Mesodermal cell (in vitro differentiated cells): ENCODE data around the gene CRIM1.

Source experiments
- H3K27ac ChIP-seq: 2 replicates; pipeline ENCODE4 v1.7.0; 2013; ENCODE audit warnings: mild to moderate bottlenecking, low read depth, low read length, moderate library complexity; ENCODE audit not compliant: severe bottlenecking
- H3K36me3 ChIP-seq: 2 replicates; pipeline ENCODE4 v1.7.1; 2013; ENCODE audit warnings: mild to moderate bottlenecking, low read length, moderate library complexity; ENCODE audit not compliant: control insufficient read depth, insufficient read depth
- H3K4me1 ChIP-seq: one replicate; pipeline ENCODE4 v1.7.1; 2013; ENCODE audit warnings: mild to moderate bottlenecking, low read length; ENCODE audit not compliant: insufficient read depth, control insufficient read depth, poor library complexity, severe bottlenecking
- H3K4me3 ChIP-seq: 2 replicates; pipeline ENCODE4 v1.7.0; 2013; ENCODE audit warnings: low read length, control low read depth, mild to moderate bottlenecking; ENCODE audit not compliant: insufficient read depth, poor library complexity, severe bottlenecking; ENCODE audit errors: extremely low read depth
- H3K9me3 ChIP-seq: 2 replicates; pipeline ENCODE4 v1.7.1; 2013; ENCODE audit warnings: mild to moderate bottlenecking, low read length, moderate library complexity; ENCODE audit not compliant: control insufficient read depth
- WGBS, 2 experiments: methylation state at CpG; one replicate each; pipeline ENCODE4 v1.1.5; 2013; ENCODE audit warnings: missing lambda C conversion rate in 2 of 2; ENCODE audit not compliant: insufficient coverage in 2 of 2; 5-methylcytosine and 5-hydroxymethylcytosine counted together

The CRIM1 gene

GRCh38 chr2:36538335-36538734 lies 182.8 kb downstream of the CRIM1 start:
- peaks cover 80% of the 10 kb centered on the region for H3K36me3 ChIP-seq
- 100% methylated on average over 2 to 4 of the region's 5 CpGs for WGBS, 2 experiments
- no peaks in the 10 kb centered on the region for H3K9me3 ChIP-seq
- no peak overlapping the region for H3K4me3 ChIP-seq
- H3K27ac ChIP-seq, result no peak overlapping the region
- peaks cover 15% of the 10 kb centered on the region for H3K4me1 ChIP-seq

- Histone ChIP-seq H3K27ac (no peak overlapping the region), H3K4me1 (peaks cover 15% of the 10 kb centered on the region), H3K9me3 (no peaks in the 10 kb centered on the region), H3K4me3 (no peak overlapping the region), H3K36me3 (peaks cover 89% of the 10 kb centered on the region)
- WGBS, 2 experiments, result 93 to 95% methylated on average over 7 of the region's 7 CpGs
Observed at GRCh38 chr2:36539631-36540030, 184.1 kb downstream of the CRIM1 start.

GRCh38 chr2:36540986-36541754 lies 185.6 kb downstream of the CRIM1 start:
- H3K9me3 ChIP-seq, result no peaks in the 10 kb centered on the region
- H3K4me1 ChIP-seq, result peaks cover 18% of the 10 kb centered on the region
- peaks cover 94% of the 10 kb centered on the region for H3K36me3 ChIP-seq
- WGBS, 2 experiments, result 86 to 90% methylated on average over 4 to 9 of the region's 11 CpGs
- no peak overlapping the region for H3K4me3 ChIP-seq
- H3K27ac ChIP-seq, result no peak overlapping the region

DNA sequence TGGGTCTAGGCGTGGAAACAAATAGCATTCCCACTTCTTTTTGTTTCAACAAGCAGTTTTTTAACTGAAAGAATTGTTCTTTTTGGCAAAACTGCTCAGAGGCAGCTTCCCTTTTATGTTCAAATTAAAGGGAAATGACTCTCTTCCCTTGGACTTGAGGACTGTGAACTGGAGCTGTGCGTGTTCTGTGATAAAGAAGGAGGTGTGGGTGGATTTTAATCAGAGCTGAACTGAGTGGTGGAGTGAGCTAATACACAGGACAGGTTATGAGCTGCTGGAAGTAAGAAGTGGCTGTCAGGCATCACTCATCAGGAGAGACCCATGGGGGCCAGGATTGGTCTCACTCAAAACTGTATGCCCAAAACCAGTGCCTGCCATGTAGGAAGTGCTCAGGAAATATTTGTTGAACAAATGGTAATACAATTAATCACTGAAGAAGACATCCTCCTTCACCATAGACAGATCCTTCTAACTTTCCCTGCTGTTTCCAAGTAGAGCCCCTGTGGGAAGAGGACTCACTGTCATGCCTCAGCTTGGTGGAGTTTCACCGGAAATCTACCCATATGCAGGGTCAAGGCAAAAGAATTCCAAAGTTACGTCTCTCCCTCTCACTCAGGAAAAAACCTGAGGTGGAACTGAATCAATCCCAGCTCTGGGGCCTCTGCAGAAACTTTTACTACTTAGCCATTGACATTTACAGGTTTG lies 186.5 kb downstream of the CRIM1 start:
- 100% methylated on average over 2 to 3 of the region's 4 CpGs for WGBS, 2 experiments
- Histone ChIP-seq H3K4me3 (no peak overlapping the region), H3K27ac (peak overlapping the region; percentile 5), H3K9me3 (no peaks in the 10 kb centered on the region), H3K36me3 (peaks cover 91% of the 10 kb centered on the region), H3K4me1 (peaks cover 18% of the 10 kb centered on the region)

DNA sequence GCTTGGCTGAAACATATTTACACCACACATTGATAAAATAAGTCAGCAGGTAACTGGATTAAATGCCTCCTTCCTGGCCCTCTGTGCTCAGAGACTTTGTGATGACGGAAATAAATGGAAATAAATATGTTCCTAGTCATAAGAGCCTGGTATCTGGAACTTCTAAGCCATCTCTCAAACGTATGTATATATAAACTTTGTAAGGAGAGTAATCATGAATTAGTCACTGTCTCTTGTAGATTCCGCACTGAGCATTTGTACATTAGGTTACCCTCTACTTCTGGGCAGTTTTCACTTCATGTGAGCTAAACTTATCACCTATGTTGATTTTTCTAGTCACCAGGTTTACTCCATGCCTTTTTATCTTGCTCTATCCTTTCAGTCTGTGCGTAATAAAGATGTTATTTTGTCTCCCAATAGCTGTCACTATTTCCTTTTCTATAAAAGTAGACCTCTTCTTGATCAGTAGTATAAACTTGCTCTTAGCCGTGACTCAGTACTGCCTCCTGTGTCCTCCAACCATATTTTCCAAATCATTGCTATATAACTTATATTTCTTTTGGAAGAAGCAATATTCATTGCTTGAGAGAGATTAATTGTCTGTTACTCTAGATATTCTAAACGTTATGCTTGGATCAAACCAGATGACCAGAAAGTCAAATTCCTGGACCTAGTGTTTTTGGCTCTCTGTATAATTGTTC lies 189.2 kb downstream of the CRIM1 start:
- WGBS, 2 experiments, result 83 to 88% methylated on average over 1 of the region's 6 CpGs
- Histone ChIP-seq H3K9me3 (no peaks in the 10 kb centered on the region), H3K4me1 (peaks cover 22% of the 10 kb centered on the region), H3K36me3 (peaks cover 84% of the 10 kb centered on the region), H3K27ac (peak overlapping the region; percentile 34), H3K4me3 (no peak overlapping the region)

- H3K36me3 ChIP-seq, result peaks cover 74% of the 10 kb centered on the region
- no CpG with 5 or more reads among the region's 1 CpG for WGBS, 2 experiments
- H3K27ac ChIP-seq, result no peak overlapping the region
- H3K9me3 ChIP-seq, result no peaks in the 10 kb centered on the region
- no peak overlapping the region for H3K4me3 ChIP-seq
- peaks cover 27% of the 10 kb centered on the region for H3K4me1 ChIP-seq
Observed at GRCh38 chr2:36545871-36546416, 190.4 kb downstream of the CRIM1 start.

- H3K9me3 ChIP-seq, result no peaks in the 10 kb centered on the region
- 100% methylated on average over 2 of the region's 3 CpGs for WGBS, 2 experiments
- peaks cover 31% of the 10 kb centered on the region for H3K4me1 ChIP-seq
- H3K4me3 ChIP-seq, result no peak overlapping the region
- H3K36me3 ChIP-seq, result peaks cover 72% of the 10 kb centered on the region
- H3K27ac ChIP-seq, result peak overlapping the region; percentile 84
Observed at GRCh38 chr2:36547906-36548305, 192.3 kb downstream of the CRIM1 start.

- H3K4me1 ChIP-seq, result peaks cover 31% of the 10 kb centered on the region
- H3K27ac ChIP-seq, result peak overlapping the region; percentile 84
- peaks cover 71% of the 10 kb centered on the region for H3K36me3 ChIP-seq
- H3K9me3 ChIP-seq, result no peaks in the 10 kb centered on the region
- no peak overlapping the region for H3K4me3 ChIP-seq
- 88% methylated on average over 5 of the region's 7 CpGs; no CpG with 5 or more reads in 1 of the 2 experiments for WGBS, 2 experiments
Observed at GRCh38 chr2:36549165-36549574, 193.6 kb downstream of the CRIM1 start.

- peaks cover 29% of the 10 kb centered on the region for H3K4me1 ChIP-seq
- WGBS, 2 experiments, result 100% methylated on average over 2 of the region's 5 CpGs; no CpG with 5 or more reads in 1 of the 2 experiments
- no peak overlapping the region for H3K4me3 ChIP-seq
- peaks cover 71% of the 10 kb centered on the region for H3K36me3 ChIP-seq
- H3K9me3 ChIP-seq, result no peaks in the 10 kb centered on the region
- H3K27ac ChIP-seq, result peak overlapping the region; percentile 55
Observed at GRCh38 chr2:36550006-36550405, 194.4 kb downstream of the CRIM1 start.

DNA sequence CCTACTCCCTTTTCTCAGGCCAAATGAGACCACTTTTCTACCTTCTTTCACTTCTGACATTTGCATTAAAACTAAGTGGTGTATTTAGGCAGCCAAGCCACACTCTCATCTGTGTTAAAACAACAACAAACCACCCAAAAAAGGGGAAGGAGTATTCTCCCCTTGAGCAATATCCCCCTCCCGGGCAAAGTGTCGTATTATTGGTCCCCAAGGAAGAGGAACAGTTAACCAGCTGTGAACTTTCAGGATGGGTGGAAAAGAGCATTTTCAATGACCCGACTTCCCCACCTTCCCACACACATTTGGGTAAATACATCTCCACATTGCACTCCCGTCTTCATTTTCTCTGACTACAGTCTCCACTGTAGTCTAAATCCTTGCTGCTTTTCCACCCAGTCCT lies 198.1 kb downstream of the CRIM1 start:
- no peak overlapping the region for H3K27ac ChIP-seq
- H3K4me1 ChIP-seq, result peaks cover 24% of the 10 kb centered on the region
- H3K9me3 ChIP-seq, result no peaks in the 10 kb centered on the region
- WGBS, 2 experiments, result 77 to 96% methylated on average over 2 to 4 of the region's 4 CpGs
- H3K4me3 ChIP-seq, result no peak overlapping the region
- peaks cover 58% of the 10 kb centered on the region for H3K36me3 ChIP-seq
